Uterus (tissue), 2 donors: ENCODE data around the gene TLCD4.

Source experiments
- CTCF ChIP-seq, 4 experiments: fragments of 200-600 bp in 2 of 4; fragments of 450-650 bp in 2 of 4; sonication (generic) in 2 of 4; IDR thresholded peaks; one replicate each; pipeline ENCODE4 v1.5.1; 2016 to 2019; ENCODE audit warnings: antibody characterized with exemption in 4 of 4, mild to moderate bottlenecking in 2 of 4, moderate library complexity in 1 of 4
- POLR2A ChIP-seq, 2 donors: fragments of 450-650 bp; IDR thresholded peaks; one replicate each; pipeline ENCODE4 v1.6.1; 2016; ENCODE audit warnings: antibody characterized with exemption in 2 of 2, mild to moderate bottlenecking in 1 of 2, moderate library complexity in 1 of 2

- no peak for TF ChIP-seq CTCF (IDR thresholded peaks at IDR 0.05)
- TF ChIP-seq POLR2A (IDR thresholded peaks at IDR 0.05): no peak
Observed at GRCh38 chr1:95085376-95085775, 31.8 kb upstream of the TLCD4 start.
